Esophagus muscularis mucosa (tissue), 3 donors: ENCODE data around the gene GNS.

Experiments
- POLR2A ChIP-seq: fragments of 450-650 bp; IDR thresholded peaks from one replicate; pipeline ENCODE4 v1.6.1; 2017; ENCODE audit warnings: antibody characterized with exemption, moderate library complexity, mild to moderate bottlenecking, low read depth
- TF ChIP-seq, protein P1 (sequence below), 3 experiments: fragments of 200-600 bp in 2 of 3; fragments of 450-650 bp in 1 of 3; sonication (generic) in 2 of 3; IDR thresholded peaks; one replicate each; pipeline ENCODE4 v1.5.1; 2017 to 2019; ENCODE audit warnings: antibody characterized with exemption in 3 of 3, mild to moderate bottlenecking in 2 of 3, moderate library complexity in 1 of 3

DNA sequence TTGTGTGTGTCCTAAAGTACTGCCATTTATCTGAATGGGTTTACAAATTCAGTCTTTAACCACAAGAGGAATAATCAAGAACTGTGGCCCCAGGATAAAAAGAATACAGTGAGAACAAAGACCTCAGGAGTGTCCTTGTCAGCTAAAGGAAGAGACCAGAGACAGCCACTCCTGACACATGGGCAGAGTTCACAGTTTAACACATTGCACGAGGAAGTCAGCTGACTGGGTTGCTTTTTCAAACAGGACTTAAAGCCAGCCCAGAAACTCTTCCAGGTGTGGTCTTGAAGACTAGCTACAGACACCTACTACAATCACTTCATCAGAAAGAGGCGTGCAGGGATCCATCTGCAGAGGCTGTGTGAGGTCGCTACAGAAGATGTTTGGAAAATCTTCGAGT lies 42.8 kb downstream of the GNS start:
- TF ChIP-seq, protein P1, sequence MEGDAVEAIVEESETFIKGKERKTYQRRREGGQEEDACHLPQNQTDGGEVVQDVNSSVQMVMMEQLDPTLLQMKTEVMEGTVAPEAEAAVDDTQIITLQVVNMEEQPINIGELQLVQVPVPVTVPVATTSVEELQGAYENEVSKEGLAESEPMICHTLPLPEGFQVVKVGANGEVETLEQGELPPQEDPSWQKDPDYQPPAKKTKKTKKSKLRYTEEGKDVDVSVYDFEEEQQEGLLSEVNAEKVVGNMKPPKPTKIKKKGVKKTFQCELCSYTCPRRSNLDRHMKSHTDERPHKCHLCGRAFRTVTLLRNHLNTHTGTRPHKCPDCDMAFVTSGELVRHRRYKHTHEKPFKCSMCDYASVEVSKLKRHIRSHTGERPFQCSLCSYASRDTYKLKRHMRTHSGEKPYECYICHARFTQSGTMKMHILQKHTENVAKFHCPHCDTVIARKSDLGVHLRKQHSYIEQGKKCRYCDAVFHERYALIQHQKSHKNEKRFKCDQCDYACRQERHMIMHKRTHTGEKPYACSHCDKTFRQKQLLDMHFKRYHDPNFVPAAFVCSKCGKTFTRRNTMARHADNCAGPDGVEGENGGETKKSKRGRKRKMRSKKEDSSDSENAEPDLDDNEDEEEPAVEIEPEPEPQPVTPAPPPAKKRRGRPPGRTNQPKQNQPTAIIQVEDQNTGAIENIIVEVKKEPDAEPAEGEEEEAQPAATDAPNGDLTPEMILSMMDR (IDR thresholded peaks at IDR 0.05): no peak
- no peak for TF ChIP-seq POLR2A
